Measurements from ENCODE around the gene HPSE. TPM values are rescaled to one million over a fixed set of nuclear protein-coding genes. Genes with fewer than 3 reads are reported as not detected.
A peak's percentile ranks its signal among the peaks of the same experiment; 100 is the strongest.
"Not testable (repeated sequence)": the region's sequence is repeated elsewhere in the genome, so short reads cannot be mapped to it uniquely, and the experiment has no call there.

Gene HPSE
- total RNA-seq, 1 experiment from 2014 or later = 2.1 TPM

- Histone ChIP-seq H3K4me3 (no peak overlapping the region), H3K27me3 (no peaks in the 10 kb centered on the region), H3K9me3 (no peaks in the 10 kb centered on the region), H3K36me3 (no peaks in the 10 kb centered on the region)
- DNase-seq = no peak
These were observed 13.4 kb upstream of the HPSE start for GRCh38 chr4:83348074-83348473.

- no peaks in the 10 kb centered on the region for H3K27me3 ChIP-seq
- no peak for DNase-seq
- no peak overlapping the region for H3K4me3 ChIP-seq
- no peaks in the 10 kb centered on the region for H3K36me3 ChIP-seq
- H3K9me3 ChIP-seq = no peaks in the 10 kb centered on the region
These were observed 7.8 kb upstream of the HPSE start for GRCh38 chr4:83342476-83342875.

GRCh38 chr4:83340692-83341343, 6.2 kb upstream of the HPSE start:
- Histone ChIP-seq H3K4me3 (no peak overlapping the region), H3K36me3 (no peaks in the 10 kb centered on the region), H3K9me3 (no peaks in the 10 kb centered on the region), H3K27me3 (no peaks in the 10 kb centered on the region)
- no peak for DNase-seq

- Histone ChIP-seq H3K9me3 (no peaks in the 10 kb centered on the region), H3K27me3 (0 out of 2 replicates have a peak, but pooled peaks cover under 1% of the 10 kb centered on the region), H3K4me3 (no peak overlapping the region), H3K36me3 (no peaks in the 10 kb centered on the region)
- no peak for DNase-seq
These were observed 4.9 kb upstream of the HPSE start for GRCh38 chr4:83339573-83339972.

DNA sequence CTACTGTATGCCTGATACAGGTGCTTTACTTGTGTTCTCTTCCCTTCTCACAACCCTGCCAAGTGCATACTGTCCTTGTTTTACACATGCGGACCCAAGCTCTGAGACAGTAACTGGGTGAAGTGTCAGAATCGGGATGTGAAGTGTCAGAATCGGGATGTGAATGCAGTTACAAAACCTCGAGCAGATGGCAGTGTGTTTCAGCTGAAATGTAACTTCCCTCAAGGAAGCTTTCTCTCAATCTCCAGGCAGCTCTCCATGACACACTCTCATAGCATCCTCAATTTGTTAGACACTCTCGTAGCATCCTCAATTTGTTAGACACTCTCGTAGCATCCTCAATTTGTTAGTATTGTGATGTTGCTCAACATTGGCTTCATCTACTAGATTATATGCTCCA, 1.1 kb upstream of the HPSE start:
- DNase-seq = no peak
- Histone ChIP-seq H3K4me3 (no peak overlapping the region), H3K9me3 (no peaks in the 10 kb centered on the region), H3K36me3 (no peaks in the 10 kb centered on the region), H3K27me3 (0 out of 2 replicates have a peak, but pooled peaks cover 2% of the 10 kb centered on the region)

- DNase-seq = no peak
- Histone ChIP-seq H3K4me3 (no peak overlapping the region), H3K27me3 (0 out of 2 replicates have a peak, but pooled peaks cover 2% of the 10 kb centered on the region), H3K36me3 (no peaks in the 10 kb centered on the region), H3K9me3 (no peaks in the 10 kb centered on the region)
These were observed 2.7 kb downstream of the HPSE start for GRCh38 chr4:83331956-83332355.

- DNase-seq = no peak
- Histone ChIP-seq H3K9me3 (no peaks in the 10 kb centered on the region), H3K36me3 (no peaks in the 10 kb centered on the region), H3K27me3 (0 out of 2 replicates have a peak, but pooled peaks cover 2% of the 10 kb centered on the region), H3K4me3 (no peak overlapping the region)
These were observed 5.0 kb downstream of the HPSE start for GRCh38 chr4:83329521-83330110.

GRCh38 chr4:83328521-83329187, 6.0 kb downstream of the HPSE start:
- H3K36me3 ChIP-seq = no peaks in the 10 kb centered on the region
- H3K9me3 ChIP-seq = no peaks in the 10 kb centered on the region
- no peaks in the 10 kb centered on the region for H3K27me3 ChIP-seq
- no peak overlapping the region for H3K4me3 ChIP-seq
- no peak for DNase-seq

- Histone ChIP-seq H3K36me3 (no peaks in the 10 kb centered on the region), H3K4me3 (no peak overlapping the region), H3K27me3 (no peaks in the 10 kb centered on the region), H3K9me3 (no peaks in the 10 kb centered on the region)
- no peak for DNase-seq
These were observed 8.1 kb downstream of the HPSE start for GRCh38 chr4:83326546-83326945.

GRCh38 chr4:83325306-83325705, 9.3 kb downstream of the HPSE start:
- not testable (repeated sequence) for H3K36me3 ChIP-seq, DNase-seq, H3K4me3 ChIP-seq, H3K9me3 ChIP-seq, H3K27me3 ChIP-seq

- no peaks in the 10 kb centered on the region for H3K9me3 ChIP-seq
- H3K4me3 ChIP-seq = no peak overlapping the region
- DNase-seq = no peak
- H3K36me3 ChIP-seq = no peaks in the 10 kb centered on the region
- H3K27me3 ChIP-seq = no peaks in the 10 kb centered on the region
These were observed 11.5 kb downstream of the HPSE start for GRCh38 chr4:83323136-83323535.

GRCh38 chr4:83320548-83320947, 14.1 kb downstream of the HPSE start:
- DNase-seq = peak; percentile 71

DNA sequence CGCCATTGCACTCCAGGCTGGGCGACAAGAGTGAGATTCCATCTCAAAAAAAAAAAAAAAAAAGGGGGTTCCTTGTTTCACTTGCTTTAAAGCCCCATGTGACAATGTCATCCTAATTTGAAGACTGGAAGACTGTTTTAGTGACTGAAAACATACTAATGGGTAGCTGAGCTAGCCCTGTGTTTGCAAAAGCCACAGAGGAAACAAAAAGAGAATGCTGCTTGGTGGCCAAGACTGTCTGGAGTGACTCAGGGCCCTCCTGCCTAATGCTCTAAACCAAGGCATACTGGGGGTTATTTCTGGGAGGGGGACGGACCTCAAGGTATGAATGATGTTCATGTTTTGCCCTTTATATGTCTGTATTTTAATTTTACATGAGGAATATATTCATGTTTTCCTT, 16.0 kb downstream of the HPSE start:
- Histone ChIP-seq H3K36me3 (no peaks in the 10 kb centered on the region), H3K27me3 (no peaks in the 10 kb centered on the region)
- DNase-seq = no peak

More at GRCh38 chr4:83320548-83320947, 14.1 kb downstream of the HPSE start:
- H3K27me3 ChIP-seq = no peaks in the 10 kb centered on the region
- H3K4me3 ChIP-seq = no peak overlapping the region
- no peaks in the 10 kb centered on the region for H3K36me3 ChIP-seq
- no peaks in the 10 kb centered on the region for H3K9me3 ChIP-seq

GRCh38 chr4:83317671-83318070, 17.0 kb downstream of the HPSE start:
- Histone ChIP-seq H3K9me3 (no peaks in the 10 kb centered on the region), H3K4me3 (no peak overlapping the region), H3K36me3 (no peaks in the 10 kb centered on the region), H3K27me3 (no peaks in the 10 kb centered on the region)
- DNase-seq = no peak

More for the DNA sequence above, 16.0 kb downstream of the HPSE start:
- Histone ChIP-seq H3K9me3 (no peaks in the 10 kb centered on the region), H3K4me3 (no peak overlapping the region)

DNA sequence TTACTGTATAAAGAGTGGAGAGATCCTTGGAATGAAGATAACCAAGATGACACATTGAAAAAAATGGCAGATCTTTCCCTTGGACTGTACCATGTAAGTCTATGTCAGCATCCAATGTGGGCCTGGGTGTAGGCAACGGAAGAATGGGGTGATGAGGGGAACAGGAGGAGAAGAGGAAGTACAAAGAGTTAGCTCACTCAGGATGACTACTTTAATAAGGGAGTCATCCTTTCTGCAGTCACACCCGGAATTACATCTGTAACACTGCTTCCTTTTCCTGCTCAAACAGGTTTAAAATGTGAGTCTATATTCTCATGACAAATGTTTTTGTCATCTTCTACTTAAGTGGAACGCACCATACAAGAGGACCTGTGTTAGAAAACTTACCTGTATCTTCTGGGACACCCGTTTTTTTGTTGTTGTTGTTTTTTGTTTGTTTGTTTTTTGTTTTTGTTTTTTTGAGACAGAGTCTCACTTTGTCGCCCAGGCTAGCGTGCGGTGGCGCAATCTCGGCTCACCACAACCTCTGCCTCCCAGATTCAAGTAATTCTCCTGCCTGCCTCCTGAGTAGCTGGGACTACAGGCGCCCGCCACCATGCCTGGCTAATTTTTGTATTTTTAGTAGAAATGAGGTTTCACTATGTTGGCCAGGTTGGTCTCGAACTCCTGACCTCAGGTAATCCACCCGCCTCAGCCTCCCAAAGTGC, 18.0 kb downstream of the HPSE start:
- Histone ChIP-seq H3K9me3 (no peaks in the 10 kb centered on the region), H3K27me3 (no peaks in the 10 kb centered on the region), H3K4me3 (no peak overlapping the region), H3K36me3 (no peaks in the 10 kb centered on the region)
- no peak for DNase-seq

- Histone ChIP-seq H3K9me3 (no peaks in the 10 kb centered on the region), H3K4me3 (no peak overlapping the region), H3K27me3 (no peaks in the 10 kb centered on the region), H3K36me3 (no peaks in the 10 kb centered on the region)
- no peak for DNase-seq
These were observed 19.2 kb downstream of the HPSE start for GRCh38 chr4:83315341-83315870.

GRCh38 chr4:83308672-83309071, 26.0 kb downstream of the HPSE start:
- no peaks in the 10 kb centered on the region for H3K9me3 ChIP-seq
- no peak for DNase-seq
- no peaks in the 10 kb centered on the region for H3K27me3 ChIP-seq
- no peak overlapping the region for H3K4me3 ChIP-seq
- no peaks in the 10 kb centered on the region for H3K36me3 ChIP-seq

Data from MG63 (cell line).